Activated CD4-positive, alpha-beta T cell treated with anti-CD3 and anti-CD28 coated beads for 48 hours (primary cell): ENCODE results near the gene COPA.
"Not testable (repeated sequence)": the region's sequence is repeated elsewhere in the genome, so short reads cannot be mapped to it uniquely, and the experiment has no call there.

Source experiments
- DNase-seq: peaks from one replicate; pipeline ENCODE4 v3.0.0-alpha.2; 2020

COPA gene

DNA sequence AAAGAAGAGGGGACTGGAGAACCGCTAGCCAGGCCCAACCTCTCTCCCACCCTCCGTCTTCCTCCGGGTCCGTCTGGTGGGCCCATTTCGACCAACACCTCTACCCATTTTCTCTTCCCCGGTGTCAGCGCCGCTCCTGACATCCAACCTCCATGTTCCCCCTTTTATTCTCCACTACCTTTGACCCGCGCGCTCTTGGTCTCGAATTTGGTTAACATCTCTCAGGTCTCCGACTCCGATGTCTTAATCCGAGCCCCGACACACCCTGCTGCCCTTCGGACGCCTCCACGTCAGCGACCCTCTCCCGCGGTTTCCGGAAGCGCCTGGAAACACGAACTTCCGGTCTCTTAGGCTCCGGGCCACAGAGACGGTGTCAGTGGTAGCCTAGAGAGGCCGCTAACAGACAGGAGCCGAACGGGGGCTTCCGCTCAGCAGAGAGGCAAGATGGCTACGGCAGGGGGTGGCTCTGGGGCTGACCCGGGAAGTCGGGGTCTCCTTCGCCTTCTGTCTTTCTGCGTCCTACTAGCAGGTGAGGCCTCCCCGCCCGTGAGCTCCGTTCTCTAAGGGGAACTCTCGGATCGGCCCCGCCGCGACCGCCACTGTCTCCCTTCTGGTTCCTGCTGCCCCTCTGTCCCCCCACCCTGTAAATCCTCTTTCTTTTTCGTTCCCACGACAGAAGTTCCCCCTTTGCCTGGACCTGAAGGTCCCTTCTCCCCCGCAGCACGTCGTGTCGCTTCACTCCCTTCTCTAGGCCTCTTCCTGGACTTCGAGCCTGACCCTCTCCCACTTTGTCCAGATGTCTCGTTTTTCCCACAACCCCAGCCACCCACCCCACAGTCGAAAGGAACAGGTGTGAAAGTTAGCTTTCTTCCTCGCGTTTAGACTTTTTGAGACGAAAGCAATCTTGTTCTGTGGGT is at the start of gene COPA, which contains the start of gene NCSTN:
TSS of gene COPA (minus strand) at position 298 of the 917 bp plus-strand sequence. CDS start at position 218, 80 bp downstream.
TSS of gene NCSTN (plus strand) at position 431 of the 917 bp plus-strand sequence. CDS start at position 445, 14 bp downstream.
- DNase-seq = peak; percentile 93

DNA sequence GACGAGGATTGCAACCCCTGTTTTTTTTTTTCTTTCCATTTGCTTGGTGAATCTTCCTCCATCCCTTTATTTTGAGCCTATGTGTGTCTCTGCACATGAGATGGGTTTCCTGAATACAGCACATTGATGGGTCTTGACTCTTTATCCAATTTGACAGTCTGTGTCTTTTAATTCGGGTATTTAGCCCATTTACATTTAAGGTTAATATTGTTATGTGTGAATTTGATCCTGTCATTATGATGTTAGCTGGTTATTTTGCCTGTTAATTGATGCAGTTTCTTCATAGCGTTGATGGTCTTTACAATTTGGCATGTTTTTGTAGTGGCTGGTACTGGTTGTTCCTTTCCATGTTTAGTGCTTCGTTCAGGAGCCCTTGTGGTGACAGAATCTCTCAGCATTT is 45.4 kb upstream of the COPA start:
- DNase-seq = not testable (repeated sequence)

DNA sequence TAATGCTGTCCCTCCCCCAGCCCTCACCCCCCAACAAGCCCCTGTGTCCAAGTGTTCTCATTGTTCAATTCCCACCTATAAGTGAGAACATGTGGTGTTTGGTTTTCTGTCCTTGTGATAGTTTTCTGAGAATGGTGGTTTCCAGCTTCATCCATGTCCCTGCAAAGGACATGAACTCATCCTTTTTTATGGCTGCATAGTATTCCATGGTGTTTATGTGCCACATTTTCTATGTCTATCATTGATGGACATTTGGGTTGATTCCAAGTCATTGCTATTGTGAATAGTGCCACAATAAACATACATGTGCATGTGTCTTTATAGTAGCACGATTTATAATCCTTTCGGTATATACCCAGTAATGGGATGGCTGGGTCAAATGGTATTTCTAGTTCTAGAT is 41.8 kb upstream of the COPA start:
- DNase-seq = not testable (repeated sequence)

GRCh38 chr1:160377585-160378206 is 34.6 kb upstream of the COPA start:
- DNase-seq = no peak

GRCh38 chr1:160376525-160377131 is 33.6 kb upstream of the COPA start:
- DNase-seq = peak; percentile 28

DNA sequence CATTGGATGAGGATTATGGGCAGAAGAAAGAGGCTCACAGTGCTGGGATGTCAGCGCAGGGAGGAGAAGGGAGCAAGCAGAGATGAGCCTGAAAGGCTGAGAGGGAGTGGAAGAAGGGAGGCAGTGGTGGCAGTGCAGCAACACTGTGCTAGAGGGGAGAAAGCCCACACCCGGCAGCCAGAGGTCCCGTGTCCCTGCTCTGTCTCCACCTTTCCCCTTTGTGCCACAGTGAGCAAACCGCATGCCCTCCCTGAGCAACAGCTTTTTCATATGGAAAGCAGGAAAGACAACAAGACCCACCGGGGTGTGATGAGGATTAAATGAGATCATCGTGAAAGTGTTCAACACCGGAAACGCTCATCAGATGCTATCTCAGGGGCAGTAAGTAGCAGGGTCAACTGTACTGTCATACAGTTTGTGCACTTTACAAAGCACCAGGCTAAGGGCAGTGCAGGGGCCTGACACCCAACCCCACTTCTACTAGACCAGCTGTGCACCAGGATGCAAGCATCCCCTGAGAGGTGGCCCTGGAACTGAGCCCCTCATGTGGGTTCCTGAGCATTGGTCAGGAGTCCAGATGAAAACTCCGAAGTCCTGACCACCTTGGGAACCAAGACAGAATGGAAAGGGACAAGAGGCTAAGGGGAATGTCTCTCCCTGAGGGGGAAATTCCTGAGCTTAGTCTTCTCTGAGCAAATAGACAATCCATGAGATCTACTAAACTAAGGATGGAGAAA is 32.9 kb upstream of the COPA start:
- DNase-seq = no peak

- DNase-seq = no peak
Observed at GRCh38 chr1:160374306-160375110, 31.5 kb upstream of the COPA start.

GRCh38 chr1:160373696-160374095 is 30.6 kb upstream of the COPA start:
- DNase-seq = no peak

DNA sequence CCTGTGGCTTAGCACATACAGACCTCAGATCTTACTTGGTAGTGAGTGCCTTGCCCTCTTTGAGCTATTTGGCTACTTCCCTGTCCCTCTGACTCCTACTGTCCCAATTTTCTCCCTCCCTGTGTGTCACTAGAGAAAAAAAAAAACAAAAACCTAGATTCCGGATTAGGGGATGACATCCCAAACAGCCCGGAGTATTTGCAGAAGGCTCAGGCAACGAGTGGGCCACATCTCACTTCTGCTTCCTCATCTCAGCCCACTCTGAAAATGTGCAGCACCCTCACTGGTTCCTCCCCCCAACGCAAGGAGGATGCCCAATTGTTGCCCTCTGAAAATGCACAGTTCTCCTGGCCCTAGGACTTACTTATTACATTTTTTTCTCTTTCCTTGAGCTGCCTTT is 28.7 kb upstream of the COPA start:
- no peak for DNase-seq

GRCh38 chr1:160371346-160371631 is 28.2 kb upstream of the COPA start:
- DNase-seq = no peak

DNA sequence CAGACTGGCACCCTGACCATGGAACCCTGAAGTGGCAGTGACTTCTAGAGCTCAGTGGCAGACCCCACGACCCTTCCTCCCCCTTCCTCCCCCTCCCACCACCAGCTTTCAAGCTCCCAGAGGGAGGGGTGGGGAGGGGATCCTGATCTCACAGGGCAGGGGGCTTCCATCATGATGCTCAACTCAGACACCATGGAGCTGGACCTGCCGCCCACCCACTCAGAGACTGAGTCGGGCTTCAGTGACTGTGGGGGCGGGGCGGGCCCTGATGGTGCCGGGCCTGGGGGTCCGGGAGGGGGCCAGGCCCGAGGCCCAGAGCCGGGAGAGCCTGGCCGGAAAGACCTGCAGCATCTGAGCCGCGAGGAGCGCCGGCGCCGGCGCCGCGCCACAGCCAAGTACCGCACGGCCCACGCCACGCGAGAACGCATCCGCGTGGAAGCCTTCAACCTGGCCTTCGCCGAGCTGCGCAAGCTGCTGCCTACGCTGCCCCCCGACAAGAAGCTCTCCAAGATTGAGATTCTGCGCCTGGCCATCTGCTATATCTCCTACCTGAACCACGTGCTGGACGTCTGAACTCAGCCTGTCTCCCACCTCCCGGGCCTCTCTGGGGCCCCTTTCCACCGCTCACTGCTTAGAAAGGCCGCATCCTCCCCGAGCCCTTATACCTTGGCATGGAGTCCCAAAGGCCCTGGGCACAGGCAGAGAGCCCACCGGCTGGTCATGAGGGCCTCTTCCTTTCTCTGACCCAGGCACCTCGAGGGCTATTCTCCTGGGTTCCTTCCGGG is 27.7 kb upstream of the COPA start:
- no peak for DNase-seq

DNA sequence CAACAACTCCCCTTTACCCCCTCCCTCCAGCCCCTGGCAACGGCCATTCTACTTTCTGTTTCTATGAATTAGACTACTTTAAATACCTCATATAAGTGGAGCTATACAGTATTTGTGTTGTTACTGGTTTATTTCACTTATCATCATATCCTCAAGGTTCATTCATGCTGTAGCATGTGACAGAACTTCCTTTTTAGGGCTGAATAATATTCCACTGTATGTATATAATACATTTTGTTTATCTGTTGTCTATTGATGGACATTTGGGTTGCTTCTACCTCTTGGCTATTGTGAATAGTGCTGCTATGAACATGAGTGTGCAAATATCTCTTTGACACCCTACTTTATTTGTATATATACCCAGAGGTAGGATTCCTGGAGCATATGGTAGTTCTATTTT is 26.0 kb upstream of the COPA start:
- no peak for DNase-seq

DNA sequence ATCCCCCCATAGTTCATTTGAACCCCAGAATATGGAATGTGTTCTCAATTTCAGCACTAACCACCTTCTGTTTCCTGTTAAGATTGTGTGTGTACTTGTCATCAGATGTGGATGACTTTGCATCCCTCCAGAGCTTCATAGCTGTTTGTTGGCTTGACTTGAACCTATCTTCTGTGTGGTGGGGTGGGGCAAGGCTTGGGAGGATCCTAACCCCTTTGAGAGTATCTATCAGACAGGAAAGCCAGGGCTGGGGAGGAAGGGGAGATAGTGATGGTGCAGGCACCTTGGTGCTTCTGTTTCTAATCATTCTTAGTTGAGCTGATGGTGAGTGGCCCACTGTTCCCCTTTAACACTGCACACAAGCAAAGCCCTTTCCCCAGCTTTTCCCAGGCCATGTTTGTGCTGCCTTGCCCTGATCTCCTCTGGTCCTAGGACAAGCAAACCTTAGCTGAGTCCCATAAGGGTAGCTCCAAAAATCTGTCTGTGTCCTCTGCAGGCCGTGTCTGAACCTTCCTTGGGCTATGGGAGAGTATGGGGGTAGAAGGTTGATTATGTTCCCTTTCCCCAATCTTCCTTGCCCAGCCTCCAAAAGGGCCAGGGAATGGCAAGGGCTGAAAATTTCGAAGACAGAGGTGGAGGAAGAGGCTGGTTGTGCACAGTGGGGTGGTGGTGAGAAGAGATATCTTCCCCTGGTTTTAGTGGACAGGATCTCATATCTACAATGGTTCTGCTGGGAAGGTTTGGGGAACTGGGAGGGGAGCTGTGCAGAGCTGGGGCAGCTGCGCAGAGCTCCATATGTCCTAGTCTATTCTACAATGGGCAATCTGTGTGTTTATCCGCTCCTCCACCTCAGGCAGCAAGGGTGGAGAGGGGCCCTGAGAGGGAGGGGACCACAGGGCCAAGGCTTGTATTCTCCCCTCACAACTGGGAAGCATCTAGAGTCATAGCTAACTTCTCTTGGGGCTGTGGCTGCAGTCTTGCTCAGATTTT is 25.2 kb upstream of the COPA start:
- DNase-seq = no peak

- no peak for DNase-seq
Observed at GRCh38 chr1:160367516-160367900, 24.5 kb upstream of the COPA start.

DNA sequence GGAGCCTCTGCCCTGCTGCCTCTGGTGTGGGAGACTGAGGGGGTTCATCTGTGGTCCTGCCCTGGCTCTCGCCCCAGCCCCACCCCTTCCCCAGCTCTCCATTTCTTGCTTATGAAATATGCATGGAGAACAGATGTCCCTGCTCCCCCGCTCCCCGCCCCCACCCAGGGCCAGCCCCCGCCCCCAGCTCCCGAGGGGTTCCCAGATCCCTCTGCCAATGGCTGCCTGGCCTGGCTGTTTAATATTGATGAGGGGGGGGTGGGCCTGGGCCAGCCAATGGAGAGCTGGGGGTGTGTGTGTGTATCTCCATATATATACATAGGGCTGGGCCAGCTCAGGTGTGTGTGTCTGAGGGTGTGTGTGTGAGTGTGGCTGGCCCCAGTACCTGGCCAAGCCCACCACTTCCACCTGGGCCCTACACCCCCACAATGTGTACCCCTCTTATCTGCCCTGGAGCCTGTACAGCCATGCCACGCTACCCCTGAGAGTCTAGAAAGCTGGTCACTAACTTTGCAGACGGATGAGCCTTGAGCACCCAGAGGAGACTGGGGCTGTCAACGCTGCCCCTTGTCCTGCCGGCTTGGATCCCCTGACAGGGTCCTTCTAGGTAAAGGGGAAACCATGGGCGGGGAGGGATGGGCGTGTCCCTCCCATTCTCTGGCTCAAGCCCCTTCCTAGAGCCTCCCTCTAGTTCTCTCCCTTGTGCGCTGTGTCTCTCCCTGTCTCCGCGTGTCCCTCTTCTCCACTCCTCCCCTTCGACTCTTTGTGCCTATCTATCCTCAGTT is 23.9 kb upstream of the COPA start, which contains the start of gene NHLH1:
TSS of gene NHLH1 (plus strand) at position 341 of the 785 bp plus-strand sequence. CDS start 3,661 bp downstream, outside the sequence.
- no peak for DNase-seq

- DNase-seq = no peak
Observed at GRCh38 chr1:160365325-160365724, 22.3 kb upstream of the COPA start.

GRCh38 chr1:160363951-160364735 is 21.1 kb upstream of the COPA start:
- no peak for DNase-seq

GRCh38 chr1:160363010-160363409 is 20.0 kb upstream of the COPA start:
- no peak for DNase-seq
